ENCODE data around the gene RRP7A.
"Not testable (repeated sequence)": the region's sequence is repeated elsewhere in the genome, so short reads cannot be mapped to it uniquely, and the experiment has no call there.

RRP7A gene

DNA sequence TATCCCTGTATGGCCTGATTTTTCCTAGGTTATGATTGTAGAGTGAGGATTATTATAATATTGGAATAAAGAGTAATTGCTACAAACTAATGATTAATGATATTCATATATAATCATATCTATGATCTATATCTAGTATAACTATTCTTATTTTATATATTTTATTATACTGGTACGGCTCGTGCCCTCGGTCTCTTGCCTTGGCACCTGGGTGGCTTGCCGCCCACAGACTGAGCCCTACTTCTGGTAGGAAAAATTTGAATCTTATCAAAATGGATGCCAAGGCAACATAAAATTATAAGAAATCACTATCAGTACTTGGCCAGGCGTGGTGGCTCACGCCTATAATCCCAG lies 32.7 kb upstream of the RRP7A start:
- H3K4me3 ChIP-seq (ENCODE audit: low read length); H3K36me3 ChIP-seq (ENCODE audit: control insufficient read depth, low read depth, low read length); H3K27ac ChIP-seq (ENCODE audit: low read length); H3K9me3 ChIP-seq (ENCODE audit: control insufficient read depth, low read depth, low read length); H3K9ac ChIP-seq (ENCODE audit: low read length); H3K4me1 ChIP-seq (ENCODE audit: control insufficient read depth, low read depth, low read length): not testable (repeated sequence)
- peaks cover 17% of the 10 kb centered on the region for H3K27me3 ChIP-seq (ENCODE audit: control insufficient read depth, insufficient read depth, low read length)

DNA sequence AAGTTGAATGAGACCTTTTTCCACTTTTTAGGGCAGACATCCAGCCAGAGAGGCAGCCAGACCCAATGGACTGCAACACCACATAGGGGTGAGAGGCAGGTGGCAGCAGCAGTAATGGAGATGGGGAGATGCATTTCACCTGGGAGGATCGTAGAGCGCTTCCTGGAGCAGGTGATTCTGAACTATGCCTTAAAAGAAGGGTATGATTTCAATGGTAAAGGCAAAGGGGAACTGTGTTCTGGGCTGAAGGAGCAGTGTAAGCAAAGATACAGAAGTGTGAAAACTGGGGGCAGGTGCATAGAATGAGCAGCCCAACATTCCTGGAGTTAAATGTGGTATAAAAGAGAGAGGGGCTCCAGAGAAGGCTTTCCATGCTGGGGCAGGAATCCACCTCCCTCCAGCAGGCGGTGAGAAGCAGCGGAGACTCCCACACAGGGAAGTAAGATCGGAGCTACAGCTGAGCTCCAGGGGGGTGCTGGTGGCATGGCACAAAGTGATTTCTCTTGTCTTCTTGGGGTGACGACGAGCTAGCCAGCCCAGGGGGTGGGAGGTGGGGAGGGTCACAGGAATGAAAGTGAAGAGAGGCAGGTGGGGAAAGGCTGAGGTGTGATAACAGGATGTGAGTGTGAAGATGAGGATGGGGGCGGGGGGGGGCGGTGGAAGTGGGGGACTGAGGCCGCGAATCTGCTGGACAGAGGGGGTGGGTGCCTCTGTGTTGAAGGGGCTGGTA lies 29.9 kb upstream of the RRP7A start:
- no peaks in the 10 kb centered on the region for H3K9me3 ChIP-seq (ENCODE audit: control insufficient read depth, low read depth, low read length)
- no peak overlapping the region for H3K9ac ChIP-seq (ENCODE audit: low read length)
- peaks cover 17% of the 10 kb centered on the region for H3K27me3 ChIP-seq (ENCODE audit: control insufficient read depth, insufficient read depth, low read length)
- H3K27ac ChIP-seq (ENCODE audit: low read length) = no peak overlapping the region
- no peaks in the 10 kb centered on the region for H3K4me1 ChIP-seq (ENCODE audit: control insufficient read depth, low read depth, low read length)
- no peaks in the 10 kb centered on the region for H3K36me3 ChIP-seq (ENCODE audit: control insufficient read depth, low read depth, low read length)
- no peak overlapping the region for H3K4me3 ChIP-seq (ENCODE audit: low read length)

DNA sequence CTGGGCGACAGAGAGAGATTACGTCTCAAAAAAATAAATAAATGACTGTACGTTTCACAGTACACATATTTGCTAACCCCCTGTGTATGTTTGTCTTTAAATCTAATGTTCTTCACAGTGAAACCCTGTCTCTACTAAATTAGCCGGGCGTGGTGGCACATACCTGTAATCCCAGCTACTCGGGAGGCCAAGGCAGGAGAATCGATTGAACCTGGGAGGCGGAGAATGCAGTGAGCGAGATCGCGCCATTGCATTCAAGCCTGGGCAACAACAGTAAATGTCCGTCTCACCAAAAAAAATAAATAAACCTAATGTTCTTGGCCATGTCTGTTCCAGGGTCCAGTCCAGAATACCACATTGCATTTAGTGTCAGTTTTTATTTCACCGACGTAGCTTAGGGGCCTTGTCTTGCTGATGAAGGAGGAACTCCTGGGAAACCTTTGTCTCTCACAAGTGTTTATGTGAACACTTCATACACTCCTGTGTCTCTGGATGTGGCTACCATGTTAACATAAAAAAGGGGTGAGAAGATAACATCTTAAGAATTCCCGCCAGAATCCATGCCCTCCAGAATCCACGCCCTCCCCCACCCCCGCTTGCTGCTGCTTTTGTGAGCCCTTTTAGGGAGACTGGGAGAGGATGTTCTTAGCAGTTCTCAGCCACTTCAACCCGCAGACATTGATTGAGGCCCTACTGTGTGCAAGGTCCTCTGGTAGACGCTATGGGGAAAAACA lies 29.2 kb upstream of the RRP7A start:
- peaks cover 17% of the 10 kb centered on the region for H3K27me3 ChIP-seq (ENCODE audit: control insufficient read depth, insufficient read depth, low read length)
- no peak overlapping the region for H3K4me3 ChIP-seq (ENCODE audit: low read length)
- H3K27ac ChIP-seq (ENCODE audit: low read length) = no peak overlapping the region

DNA sequence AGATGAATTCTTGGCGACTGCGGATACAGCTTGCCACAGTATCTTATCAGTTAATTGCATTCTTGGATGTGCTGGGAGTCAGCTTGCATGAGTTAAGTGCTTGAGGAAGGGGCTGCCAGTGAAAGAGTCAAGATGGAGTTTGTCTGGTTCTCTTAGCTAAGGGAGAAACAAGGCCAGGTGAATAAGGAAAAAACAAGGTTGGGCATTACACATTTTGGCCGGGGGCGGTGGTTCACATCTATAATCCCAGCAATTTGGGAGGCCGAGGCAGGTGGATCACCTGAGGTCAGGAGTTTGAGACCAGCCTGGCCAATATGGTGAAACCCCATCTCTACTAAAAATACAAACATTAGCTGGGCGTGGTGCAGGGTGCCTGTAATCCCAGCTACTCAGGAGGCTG lies 28.5 kb upstream of the RRP7A start:
- H3K4me3 ChIP-seq (ENCODE audit: low read length); H3K27ac ChIP-seq (ENCODE audit: low read length); H3K9me3 ChIP-seq (ENCODE audit: control insufficient read depth, low read depth, low read length); H3K36me3 ChIP-seq (ENCODE audit: control insufficient read depth, low read depth, low read length); H3K9ac ChIP-seq (ENCODE audit: low read length); H3K4me1 ChIP-seq (ENCODE audit: control insufficient read depth, low read depth, low read length): not testable (repeated sequence)
- H3K27me3 ChIP-seq (ENCODE audit: control insufficient read depth, insufficient read depth, low read length) = peaks cover 17% of the 10 kb centered on the region

More for the DNA sequence above, 29.2 kb upstream of the RRP7A start:
- Histone ChIP-seq H3K36me3 (ENCODE audit: control insufficient read depth, low read depth, low read length) (no peaks in the 10 kb centered on the region), H3K4me1 (ENCODE audit: control insufficient read depth, low read depth, low read length) (no peaks in the 10 kb centered on the region), H3K9ac (ENCODE audit: low read length) (no peak overlapping the region), H3K9me3 (ENCODE audit: control insufficient read depth, low read depth, low read length) (no peaks in the 10 kb centered on the region)

DNA sequence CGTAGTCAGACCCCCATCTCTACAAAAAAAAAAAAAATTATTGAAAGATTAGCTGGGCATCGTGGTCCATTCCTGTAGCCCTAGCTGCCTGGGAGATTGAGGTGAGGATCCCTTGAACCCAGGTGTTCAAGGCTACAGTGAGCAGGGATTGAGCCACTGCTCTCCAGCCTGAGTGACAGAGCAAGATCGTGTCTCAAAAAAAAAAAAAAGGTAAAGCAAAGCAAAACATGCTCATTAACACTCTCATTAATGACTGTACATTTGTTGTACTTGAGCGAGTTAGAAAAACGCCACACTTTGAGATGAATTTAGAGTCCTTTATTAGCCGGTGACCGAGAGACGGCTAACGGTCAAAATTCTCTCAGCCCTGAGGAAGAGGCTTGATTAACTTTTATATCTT lies 28.0 kb upstream of the RRP7A start:
- H3K9me3 ChIP-seq (ENCODE audit: control insufficient read depth, low read depth, low read length) = no peaks in the 10 kb centered on the region
- H3K4me3 ChIP-seq (ENCODE audit: low read length) = no peak overlapping the region
- no peak overlapping the region for H3K9ac ChIP-seq (ENCODE audit: low read length)
- peaks cover 13% of the 10 kb centered on the region for H3K27me3 ChIP-seq (ENCODE audit: control insufficient read depth, insufficient read depth, low read length)
- H3K27ac ChIP-seq (ENCODE audit: low read length) = no peak overlapping the region
- no peaks in the 10 kb centered on the region for H3K4me1 ChIP-seq (ENCODE audit: control insufficient read depth, low read depth, low read length)
- H3K36me3 ChIP-seq (ENCODE audit: control insufficient read depth, low read depth, low read length) = no peaks in the 10 kb centered on the region

DNA sequence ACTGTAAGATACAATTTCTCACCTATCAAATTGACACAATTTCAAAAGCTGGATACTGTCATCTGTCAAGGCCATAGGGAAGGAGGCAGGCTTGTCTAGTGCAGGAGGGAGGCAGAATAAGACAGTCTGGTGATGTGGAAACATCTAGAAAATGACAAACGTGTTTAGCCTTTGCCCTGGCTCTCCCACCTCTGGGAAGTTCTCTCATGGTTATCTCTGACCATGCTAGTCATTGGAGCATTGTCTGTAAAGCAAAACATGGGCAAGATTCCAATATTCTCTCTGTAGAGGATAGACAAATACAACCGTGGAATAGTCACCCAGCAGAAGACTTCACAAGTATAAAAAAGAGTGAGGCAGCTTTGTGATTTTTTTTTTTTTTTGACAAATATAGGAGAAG lies 25.1 kb upstream of the RRP7A start:
- H3K27me3 ChIP-seq (ENCODE audit: control insufficient read depth, insufficient read depth, low read length) = no peaks in the 10 kb centered on the region
- no peaks in the 10 kb centered on the region for H3K9me3 ChIP-seq (ENCODE audit: control insufficient read depth, low read depth, low read length)
- no peak overlapping the region for H3K27ac ChIP-seq (ENCODE audit: low read length)
- no peak overlapping the region for H3K9ac ChIP-seq (ENCODE audit: low read length)
- H3K4me3 ChIP-seq (ENCODE audit: low read length) = no peak overlapping the region
- H3K4me1 ChIP-seq (ENCODE audit: control insufficient read depth, low read depth, low read length) = no peaks in the 10 kb centered on the region
- no peaks in the 10 kb centered on the region for H3K36me3 ChIP-seq (ENCODE audit: control insufficient read depth, low read depth, low read length)

DNA sequence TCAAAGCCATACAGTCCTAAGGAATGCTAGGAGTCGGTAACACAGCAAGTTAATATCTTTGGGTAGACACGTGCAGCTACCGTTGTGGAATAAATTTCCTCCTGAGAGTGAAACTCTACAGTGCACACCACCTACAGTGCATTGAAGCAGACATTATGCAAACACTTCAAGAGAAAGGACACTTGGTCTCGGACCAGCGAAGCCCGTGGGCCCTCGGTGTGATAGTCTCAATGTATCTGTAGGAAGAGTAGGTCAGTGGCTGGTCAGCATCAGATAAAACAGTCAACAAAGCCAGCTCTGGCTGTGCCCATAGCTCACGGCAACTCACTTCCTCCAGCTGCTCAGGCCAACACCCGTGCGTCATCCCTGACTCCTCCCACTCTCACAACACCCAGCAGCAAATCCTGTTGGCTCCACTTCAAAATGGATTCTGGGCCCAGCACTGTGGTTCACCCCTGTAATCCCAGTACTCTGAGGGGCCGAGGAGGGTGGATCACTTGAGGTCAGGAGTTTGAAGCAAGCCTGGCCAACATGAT lies 19.7 kb upstream of the RRP7A start:
- not testable (repeated sequence) for H3K4me1 ChIP-seq (ENCODE audit: control insufficient read depth, low read depth, low read length); H3K27me3 ChIP-seq (ENCODE audit: control insufficient read depth, insufficient read depth, low read length); H3K27ac ChIP-seq (ENCODE audit: low read length); H3K4me3 ChIP-seq (ENCODE audit: low read length); H3K9me3 ChIP-seq (ENCODE audit: control insufficient read depth, low read depth, low read length); H3K9ac ChIP-seq (ENCODE audit: low read length); H3K36me3 ChIP-seq (ENCODE audit: control insufficient read depth, low read depth, low read length)

DNA sequence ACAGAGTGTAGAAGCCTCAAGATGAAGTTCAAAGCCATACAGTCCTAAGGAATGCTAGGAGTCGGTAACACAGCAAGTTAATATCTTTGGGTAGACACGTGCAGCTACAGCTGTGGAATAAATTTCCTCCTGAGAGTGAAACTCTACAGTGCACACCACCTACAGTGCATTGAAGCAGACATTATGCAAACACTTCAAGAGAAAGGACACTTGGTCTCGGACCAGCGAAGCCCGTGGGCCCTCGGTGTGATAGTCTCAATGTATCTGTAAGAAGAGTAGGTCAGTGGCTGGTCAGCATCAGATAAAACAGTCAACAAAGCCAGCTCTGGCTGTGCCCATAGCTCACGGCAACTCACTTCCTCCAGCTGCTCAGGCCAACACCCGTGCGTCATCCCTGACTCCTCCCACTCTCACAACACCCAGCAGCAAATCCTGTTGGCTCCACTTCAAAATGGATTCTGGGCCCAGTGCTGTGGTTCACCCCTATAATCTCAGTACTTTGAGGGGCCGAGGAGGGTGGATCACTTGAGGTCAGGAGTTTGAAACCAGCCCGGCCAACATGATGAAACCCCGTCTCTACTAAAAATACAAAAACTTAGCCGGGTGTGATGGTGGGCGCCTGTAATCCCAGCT lies 17.7 kb upstream of the RRP7A start:
- H3K9ac ChIP-seq (ENCODE audit: low read length); H3K27me3 ChIP-seq (ENCODE audit: control insufficient read depth, insufficient read depth, low read length); H3K4me3 ChIP-seq (ENCODE audit: low read length); H3K36me3 ChIP-seq (ENCODE audit: control insufficient read depth, low read depth, low read length); H3K4me1 ChIP-seq (ENCODE audit: control insufficient read depth, low read depth, low read length); H3K9me3 ChIP-seq (ENCODE audit: control insufficient read depth, low read depth, low read length); H3K27ac ChIP-seq (ENCODE audit: low read length): not testable (repeated sequence)

DNA sequence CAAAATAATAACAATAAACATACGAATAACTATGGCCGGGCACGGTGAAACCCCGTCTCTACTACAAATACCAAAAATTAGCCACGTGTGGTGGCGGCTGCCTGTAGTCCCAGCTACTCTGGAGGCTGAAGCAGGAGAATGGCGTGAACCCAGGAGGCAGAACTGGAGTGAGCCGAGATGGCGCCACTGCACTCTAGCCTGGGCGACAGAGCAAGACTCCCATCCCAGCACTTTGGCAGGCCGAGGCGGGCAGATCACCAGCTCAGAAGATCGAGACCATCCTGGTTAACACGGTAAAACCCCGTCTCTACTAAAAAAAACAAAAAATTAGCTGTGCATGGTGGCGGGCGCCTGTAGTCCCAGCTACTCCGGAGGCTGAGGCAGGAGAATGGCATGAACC lies 17.0 kb upstream of the RRP7A start:
- not testable (repeated sequence) for H3K9me3 ChIP-seq (ENCODE audit: control insufficient read depth, low read depth, low read length); H3K4me3 ChIP-seq (ENCODE audit: low read length); H3K27me3 ChIP-seq (ENCODE audit: control insufficient read depth, insufficient read depth, low read length); H3K4me1 ChIP-seq (ENCODE audit: control insufficient read depth, low read depth, low read length); H3K36me3 ChIP-seq (ENCODE audit: control insufficient read depth, low read depth, low read length); H3K9ac ChIP-seq (ENCODE audit: low read length); H3K27ac ChIP-seq (ENCODE audit: low read length)

DNA sequence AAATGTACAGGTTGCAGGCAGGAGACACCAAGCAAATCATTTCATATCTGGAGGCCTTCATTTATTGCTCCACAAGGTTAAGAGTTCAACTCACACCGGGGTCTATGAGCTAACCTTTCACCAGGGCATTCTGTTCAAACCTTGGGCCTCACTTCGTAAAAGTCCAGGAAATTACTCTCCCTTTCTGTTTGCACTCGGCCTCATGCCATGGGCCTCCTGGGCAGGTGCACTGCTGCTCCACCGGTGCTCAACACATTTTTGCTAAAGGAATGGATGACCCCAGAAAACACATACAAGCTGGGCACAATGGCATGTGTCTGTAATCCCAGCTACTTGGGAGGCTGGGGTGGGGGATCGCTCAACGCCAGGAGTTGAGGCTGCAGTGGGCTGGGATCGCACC lies 16.6 kb upstream of the RRP7A start:
- Histone ChIP-seq H3K4me1 (ENCODE audit: control insufficient read depth, low read depth, low read length) (no peaks in the 10 kb centered on the region), H3K4me3 (ENCODE audit: low read length) (no peak overlapping the region), H3K27me3 (ENCODE audit: control insufficient read depth, insufficient read depth, low read length) (no peaks in the 10 kb centered on the region), H3K9ac (ENCODE audit: low read length) (no peak overlapping the region), H3K27ac (ENCODE audit: low read length) (no peak overlapping the region), H3K36me3 (ENCODE audit: control insufficient read depth, low read depth, low read length) (no peaks in the 10 kb centered on the region), H3K9me3 (ENCODE audit: control insufficient read depth, low read depth, low read length) (no peaks in the 10 kb centered on the region)

DNA sequence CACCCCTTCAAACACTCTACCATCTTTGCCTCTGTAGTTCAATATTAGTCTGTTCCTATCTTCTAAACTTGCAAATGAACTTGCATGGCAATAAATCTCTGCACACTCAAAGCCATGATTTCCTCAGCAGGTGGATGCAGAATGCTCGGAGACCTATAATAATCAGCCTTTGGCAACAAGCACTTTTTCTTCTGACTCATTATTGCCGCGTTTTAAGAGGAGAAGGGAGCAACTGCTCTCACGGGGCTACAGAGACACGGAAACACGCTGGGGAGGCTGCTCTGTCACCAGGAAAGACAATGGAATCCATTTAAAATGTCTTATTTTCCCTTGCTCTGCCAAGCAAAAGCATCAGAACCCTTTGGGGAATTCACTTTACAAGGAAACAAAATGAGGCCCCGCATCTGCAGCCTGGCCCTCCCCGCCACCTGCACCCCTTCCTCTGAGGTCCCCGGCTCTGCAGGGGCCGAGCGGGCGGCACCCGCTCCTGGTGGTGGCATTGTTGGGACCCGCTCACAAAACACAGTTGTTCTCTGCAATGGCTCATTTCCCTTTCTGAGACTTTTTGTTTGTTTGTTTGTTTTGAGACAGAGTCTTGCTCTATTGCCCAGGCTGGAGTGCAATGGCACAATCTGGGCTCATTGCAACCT lies 15.6 kb upstream of the RRP7A start:
- not testable (repeated sequence) for H3K4me1 ChIP-seq (ENCODE audit: control insufficient read depth, low read depth, low read length); H3K27ac ChIP-seq (ENCODE audit: low read length)

More for the DNA sequence above, 15.6 kb upstream of the RRP7A start:
- H3K36me3 ChIP-seq (ENCODE audit: control insufficient read depth, low read depth, low read length); H3K4me3 ChIP-seq (ENCODE audit: low read length); H3K9ac ChIP-seq (ENCODE audit: low read length); H3K9me3 ChIP-seq (ENCODE audit: control insufficient read depth, low read depth, low read length); H3K27me3 ChIP-seq (ENCODE audit: control insufficient read depth, insufficient read depth, low read length): not testable (repeated sequence)

Data from iPS-18a (cell line).